ENCODE results near the gene SAMD11.

SAMD11 gene

DNA sequence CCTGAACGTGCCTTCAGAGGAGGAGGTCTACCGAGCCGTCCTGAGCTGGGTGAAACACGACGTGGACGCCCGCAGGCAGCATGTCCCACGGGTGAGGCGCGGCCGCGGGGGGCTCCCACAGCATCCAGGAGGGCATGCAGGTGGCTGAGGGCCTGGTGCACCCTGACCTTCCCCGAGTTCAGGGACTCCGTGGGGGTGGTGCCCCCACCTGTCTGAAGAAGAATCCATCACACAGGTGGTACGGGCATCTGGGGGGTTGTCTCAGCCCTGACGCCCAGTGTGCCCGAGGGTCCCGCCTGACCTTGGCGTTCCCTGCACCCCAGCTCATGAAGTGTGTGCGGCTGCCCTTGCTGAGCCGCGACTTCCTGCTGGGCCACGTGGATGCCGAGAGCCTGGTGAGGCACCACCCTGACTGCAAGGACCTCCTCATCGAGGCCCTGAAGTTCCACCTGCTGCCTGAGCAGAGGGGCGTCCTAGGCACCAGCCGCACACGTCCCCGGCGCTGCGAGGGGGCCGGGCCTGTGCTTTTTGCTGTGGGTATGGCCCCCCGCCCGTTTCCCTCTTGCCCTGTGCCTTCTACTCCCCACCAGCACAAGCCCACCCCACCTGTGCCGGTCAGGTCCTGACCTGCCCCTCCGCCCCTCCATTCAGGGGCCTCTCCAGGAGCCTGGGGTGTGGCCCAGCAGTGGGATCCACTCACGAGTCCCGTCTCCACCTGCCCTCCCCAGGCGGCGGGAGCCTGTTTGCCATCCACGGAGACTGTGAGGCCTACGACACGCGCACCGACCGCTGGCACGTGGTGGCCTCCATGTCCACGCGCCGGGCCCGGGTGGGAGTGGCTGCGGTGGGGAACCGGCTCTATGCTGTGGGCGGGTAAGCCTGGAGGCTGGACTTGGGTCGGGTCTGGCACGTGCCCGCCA lies 38.9 kb downstream of the SAMD11 start:
- no peak for DNase-seq (ENCODE audit: low read depth)

- no peak for DNase-seq (ENCODE audit: low read depth)
Observed at GRCh38 chr1:963301-963651, 39.6 kb downstream of the SAMD11 start.

GRCh38 chr1:963746-964525 lies 40.2 kb downstream of the SAMD11 start:
- DNase-seq (ENCODE audit: low read depth), result no peak

DNA sequence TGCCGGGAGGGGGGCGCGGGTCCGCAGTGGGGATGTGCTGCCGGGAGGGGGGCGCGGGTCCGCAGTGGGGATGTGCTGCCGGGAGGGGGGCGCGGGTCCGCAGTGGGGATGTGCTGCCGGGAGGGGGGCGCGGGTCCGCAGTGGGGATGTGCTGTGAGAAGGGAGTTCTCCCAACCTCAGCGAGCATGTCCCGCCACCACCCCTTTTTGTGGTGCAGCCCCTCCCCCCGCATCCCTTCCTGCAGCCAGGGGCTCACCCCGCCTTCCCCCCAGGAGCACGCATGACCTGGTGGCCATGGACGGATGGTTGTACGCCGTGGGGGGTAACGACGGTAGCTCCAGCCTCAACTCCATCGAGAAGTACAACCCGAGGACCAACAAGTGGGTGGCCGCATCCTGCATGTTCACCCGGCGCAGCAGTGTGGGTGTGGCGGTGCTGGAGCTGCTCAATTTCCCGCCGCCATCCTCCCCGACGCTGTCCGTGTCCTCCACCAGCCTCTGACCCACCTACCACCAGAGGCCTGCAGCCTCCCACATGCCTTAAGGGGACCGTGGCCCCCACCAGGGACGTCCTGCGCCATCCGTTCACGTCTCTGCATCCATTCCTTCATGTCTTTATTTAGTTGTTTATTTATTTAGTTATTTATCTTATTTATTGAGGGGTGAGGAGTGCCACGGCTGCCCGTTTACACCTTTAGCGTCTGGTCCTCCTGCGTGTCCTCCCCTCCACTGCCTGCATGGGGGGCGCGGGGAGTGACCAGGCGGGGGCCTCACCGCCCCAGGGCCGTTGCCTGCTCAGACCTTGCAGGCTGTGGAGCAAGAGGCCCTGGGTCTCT lies 41.2 kb downstream of the SAMD11 start:
- DNase-seq (ENCODE audit: low read depth), result no peak

DNA sequence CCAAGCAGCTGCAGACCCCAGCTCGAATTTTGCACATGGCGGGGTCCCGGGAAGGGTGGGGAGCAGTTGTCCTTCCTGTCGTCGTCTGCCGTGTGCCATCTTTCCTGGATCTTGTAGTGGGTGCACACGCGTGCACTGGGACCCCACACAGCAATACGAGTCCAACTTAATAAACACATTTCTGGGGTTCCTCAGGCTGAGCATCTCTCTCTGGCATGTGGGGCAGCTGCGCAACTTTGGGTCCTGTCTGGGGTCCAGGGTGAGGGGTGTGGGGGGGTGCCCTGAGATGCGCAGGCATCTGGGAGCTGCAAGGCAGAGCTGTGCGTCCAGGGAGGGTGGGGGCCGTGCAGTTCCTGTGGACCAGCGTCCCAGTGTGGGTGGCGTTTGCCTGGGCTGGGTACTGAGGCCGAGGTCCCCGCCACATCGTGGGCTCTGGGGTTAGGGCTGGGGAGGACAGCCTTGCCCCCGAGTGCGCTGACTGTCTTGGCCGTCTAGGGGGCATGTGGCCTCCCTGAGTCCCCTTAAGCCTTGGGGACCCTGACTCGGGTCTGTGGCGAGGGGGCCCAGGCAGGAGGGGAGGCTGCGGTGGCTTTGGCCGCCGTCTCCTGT lies 41.9 kb downstream of the SAMD11 start:
- no peak for DNase-seq (ENCODE audit: low read depth)

DNA sequence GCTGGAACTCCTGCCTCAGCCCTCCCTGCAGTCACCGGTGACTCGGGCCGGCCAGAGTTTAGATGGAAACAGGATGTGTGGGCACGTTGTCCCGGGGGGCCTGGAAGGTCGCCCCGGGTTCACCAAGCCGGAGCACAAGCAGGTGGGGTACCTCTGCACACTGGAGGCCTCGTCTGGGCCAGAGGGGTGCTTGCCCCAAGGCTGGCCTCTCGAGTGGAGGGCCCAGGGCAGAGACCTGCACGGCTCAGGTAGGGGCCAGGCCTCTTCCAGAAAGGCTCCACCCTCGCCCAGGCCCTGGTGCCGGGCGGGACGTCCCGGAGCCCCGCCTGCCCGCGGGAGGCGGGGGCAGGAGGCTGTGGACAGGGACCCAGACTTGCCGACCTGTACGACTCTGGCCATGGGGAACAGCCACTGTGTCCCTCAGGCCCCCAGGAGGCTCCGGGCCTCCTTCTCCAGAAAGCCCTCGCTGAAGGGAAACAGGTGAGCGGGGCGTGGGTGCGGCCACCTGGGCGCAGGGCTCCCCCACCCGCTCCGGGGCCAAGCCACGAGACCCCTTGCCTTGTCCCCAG lies 42.5 kb downstream of the SAMD11 start, which contains the start of gene PLEKHN1:
Gene PLEKHN1 (plus strand): TSS at position 348 of the 569 bp plus-strand sequence. CDS start 50 bp downstream, at position 398.
- DNase-seq (ENCODE audit: low read depth), result peak; percentile 85

- peak; percentile 85 for DNase-seq (ENCODE audit: low read depth)
Observed at GRCh38 chr1:966704-967300, 43.1 kb downstream of the SAMD11 start.

DNA sequence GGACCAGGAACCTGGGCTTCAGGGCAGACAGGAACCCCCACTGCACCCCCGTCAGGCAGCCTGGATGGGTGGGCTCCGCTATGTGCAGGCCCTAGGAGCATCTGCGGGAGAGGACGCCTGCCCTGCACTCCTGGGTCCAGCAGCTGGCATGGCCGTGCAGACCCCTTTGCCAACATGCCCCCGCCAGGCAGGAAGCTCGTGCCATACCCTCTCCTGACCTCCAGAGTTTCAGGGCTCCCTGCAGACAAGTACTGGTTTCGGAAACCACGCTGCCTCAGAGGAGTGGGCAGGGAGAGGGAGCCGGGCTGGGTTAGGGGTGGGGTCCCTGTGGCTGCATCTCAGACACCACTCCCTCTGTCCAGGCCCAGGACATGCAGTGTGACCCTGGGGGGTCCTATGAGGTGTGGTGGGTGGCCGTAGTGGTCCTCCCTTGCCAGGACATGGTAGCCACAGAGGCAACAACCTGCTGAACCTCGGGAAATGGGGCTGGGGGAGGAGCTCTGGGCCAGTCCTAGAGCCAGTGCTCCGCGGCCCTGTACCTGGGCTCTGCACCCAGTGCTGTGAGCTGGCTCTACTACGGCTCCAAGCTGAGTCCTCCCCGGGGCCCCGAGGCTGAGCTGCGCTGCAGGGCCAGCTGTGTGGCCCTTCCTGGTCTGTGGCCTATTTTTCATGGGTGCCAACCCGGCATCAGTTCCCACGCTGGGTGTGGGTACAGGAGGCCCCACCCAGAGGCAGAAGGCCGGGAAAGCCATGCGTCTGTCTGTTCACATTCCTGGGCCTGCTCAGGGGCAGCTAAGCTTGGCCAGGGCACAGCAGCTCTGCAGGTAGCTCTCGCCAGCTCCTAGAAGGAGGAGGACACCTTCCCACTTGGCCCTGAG lies 44.0 kb downstream of the SAMD11 start:
- DNase-seq (ENCODE audit: low read depth), result no peak

DNA sequence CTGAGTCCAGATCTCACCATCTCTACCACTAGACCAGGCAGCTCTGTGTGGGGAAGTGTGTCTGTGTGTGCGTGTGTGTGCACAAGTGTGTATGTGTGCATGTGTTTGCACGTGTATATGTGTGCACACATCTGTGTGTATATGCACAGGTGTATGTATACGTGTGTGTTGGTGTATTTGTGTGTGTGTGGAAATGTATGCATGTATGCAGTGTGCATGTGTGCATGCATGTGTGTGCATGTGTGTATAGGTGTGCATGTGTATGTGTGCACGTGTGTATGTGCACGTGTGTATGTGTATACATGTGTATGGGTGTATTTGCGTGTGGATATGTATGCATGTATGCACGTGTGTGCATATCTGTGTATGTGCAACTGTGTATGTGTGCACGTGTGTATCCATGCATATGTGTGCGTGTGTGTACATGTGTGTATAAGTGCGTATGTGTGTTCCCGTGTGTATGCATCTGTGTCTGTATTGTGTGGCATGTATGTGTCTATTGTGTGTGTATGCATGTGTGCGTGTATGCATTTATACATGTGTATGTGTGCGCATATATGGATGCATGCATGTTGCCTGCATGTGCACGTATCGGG lies 45.6 kb downstream of the SAMD11 start:
- no peak for DNase-seq (ENCODE audit: low read depth)

- no peak for DNase-seq (ENCODE audit: low read depth)
Observed at GRCh38 chr1:970242-970972, 46.7 kb downstream of the SAMD11 start.

DNA sequence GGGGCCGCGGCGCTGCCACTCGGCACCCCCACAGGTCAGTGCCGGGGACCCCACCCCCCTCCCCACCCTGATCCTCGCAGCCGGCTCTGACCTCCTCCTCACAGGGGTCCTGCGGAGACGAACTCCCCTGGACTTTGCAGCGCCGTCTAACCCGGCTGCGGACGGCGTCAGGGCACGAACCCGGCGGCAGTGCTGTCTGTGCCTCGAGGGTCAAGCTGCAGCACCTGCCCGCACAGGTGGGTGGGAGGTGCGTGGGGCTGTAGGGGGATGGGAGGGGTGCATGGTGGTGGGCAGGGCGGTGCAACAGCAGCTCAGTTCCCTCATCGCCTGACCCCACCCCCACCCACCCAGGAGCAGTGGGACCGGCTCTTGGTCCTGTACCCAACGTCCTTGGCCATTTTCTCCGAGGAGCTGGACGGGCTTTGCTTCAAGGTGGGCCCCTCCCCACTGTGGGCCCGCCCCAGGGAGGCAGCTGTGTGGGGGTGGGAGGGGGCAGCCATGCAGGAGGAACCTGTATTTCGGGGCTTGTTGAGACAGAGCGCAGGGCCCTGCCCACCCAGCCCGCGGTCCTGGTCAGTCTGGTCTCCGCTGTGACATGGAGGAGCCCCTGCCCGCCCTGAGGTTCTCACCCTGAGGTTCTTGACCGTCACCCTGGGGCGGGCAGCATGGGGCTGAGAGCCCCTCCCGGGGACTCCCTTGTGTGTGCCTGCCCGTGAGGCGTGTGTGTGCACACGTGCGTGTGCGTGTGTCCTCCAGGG lies 47.4 kb downstream of the SAMD11 start:
- no peak for DNase-seq (ENCODE audit: low read depth)

DNA sequence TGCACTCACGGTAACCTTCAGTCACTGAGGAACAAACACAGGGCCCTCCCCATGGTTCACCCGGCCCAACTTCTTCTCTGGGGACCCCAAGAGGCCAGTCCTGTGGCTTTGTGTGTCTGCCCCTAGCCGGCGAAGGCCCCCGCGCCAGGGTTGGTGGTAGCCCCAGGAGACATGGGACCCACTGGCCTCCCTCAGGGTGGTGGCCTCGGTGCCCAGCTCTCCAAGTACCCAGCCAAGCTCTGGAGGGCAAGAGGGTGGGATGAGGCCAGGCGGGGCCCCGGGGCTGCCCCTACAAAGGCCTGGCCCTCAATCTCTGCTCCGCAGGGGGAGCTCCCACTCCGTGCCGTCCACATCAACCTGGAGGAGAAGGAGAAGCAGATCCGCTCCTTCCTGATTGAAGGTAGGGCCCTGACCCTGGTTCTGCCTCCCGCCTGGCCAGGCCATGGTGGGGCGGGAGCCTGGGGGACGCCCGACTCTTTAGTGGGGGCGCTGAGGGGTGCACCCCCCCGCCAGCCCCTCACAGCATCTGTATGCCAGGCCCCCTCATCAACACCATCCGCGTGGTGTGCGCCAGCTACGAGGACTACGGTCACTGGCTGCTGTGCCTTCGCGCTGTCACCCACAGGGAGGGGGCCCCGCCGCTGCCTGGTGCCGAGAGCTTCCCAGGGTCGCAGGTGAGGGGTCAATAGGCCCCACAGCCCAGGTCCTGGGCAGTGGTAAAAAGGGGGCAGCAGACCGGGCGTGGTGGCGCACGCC lies 48.2 kb downstream of the SAMD11 start:
- DNase-seq (ENCODE audit: low read depth), result no peak

DNA sequence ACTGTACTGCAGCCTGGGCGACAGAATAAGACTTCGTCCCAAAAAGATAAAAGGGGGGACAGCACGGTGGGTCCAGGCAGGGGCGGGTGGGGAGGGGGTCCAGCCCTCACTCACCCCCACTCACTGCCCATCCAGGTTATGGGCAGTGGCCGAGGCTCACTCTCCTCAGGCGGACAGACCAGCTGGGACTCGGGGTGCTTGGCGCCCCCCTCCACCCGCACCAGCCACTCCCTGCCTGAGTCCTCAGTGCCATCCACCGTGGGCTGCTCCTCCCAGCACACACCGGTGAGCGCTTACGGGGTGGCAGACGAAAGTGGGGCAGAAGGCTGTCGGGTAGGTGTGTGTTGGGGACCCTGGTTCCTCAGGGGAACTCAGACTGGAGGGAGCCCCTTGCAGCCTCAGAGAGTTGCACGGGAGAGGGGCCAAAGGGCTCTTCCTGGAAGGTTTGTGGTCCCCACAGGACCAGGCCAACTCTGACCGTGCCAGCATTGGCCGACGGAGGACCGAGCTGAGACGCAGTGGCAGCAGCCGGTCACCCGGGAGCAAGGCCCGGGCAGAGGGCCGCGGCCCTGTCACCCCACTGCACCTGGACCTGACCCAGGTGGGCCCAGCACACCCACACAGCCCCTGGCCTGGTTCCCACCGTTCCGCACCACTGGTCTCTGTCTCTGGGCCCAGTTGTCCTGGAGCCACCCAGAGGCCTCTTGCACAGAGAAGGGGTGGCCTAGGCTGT lies 49.2 kb downstream of the SAMD11 start:
- DNase-seq (ENCODE audit: low read depth), result no peak

GRCh38 chr1:973459-974292 lies 50.0 kb downstream of the SAMD11 start:
- no peak for DNase-seq (ENCODE audit: low read depth)

GRCh38 chr1:974293-974640 lies 50.5 kb downstream of the SAMD11 start:
- DNase-seq (ENCODE audit: low read depth), result no peak
